Dedifferentiated amniotic fluid mesenchymal stem cell (primary cell): Measurements from ENCODE around the gene TCF19.
A peak's percentile ranks its signal among the peaks of the same experiment; 100 is the strongest.

Experiments used
- DNase-seq: peaks from one replicate; pipeline ENCODE4 v3.0.0-alpha.2; 2016; ENCODE audit errors: extremely low spot score

TCF19 gene

GRCh38 chr6:31158140-31158862, at the start of gene TCF19:
TSS of gene TCF19 (plus strand) at chr6:31158589. CDS start at chr6:31159470, 881 bp downstream.
- DNase-seq, result peak; percentile 100

GRCh38 chr6:31110825-31111582, 47.4 kb upstream of the TCF19 start:
- DNase-seq, result no peak

DNA sequence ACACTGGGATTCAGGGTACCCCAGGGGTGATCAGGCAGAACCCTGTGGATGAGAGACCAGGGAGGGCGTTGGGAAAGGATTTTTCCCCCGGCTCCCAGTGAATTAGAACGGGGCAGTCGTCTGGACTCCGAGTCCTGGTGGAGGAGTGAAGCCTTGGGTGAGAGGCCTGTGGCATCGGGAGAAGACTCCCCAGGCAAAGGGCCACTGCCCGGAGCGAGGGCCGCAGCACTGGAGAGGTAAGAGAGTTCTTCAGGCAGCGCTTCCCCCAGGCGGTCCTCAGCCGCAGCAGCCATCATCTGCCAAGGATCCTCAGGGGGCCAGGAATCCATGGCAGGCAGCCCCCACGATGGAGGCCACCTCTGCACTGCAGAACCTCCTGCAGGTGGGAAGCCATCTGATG, 46.7 kb upstream of the TCF19 start:
- no peak for DNase-seq

DNA sequence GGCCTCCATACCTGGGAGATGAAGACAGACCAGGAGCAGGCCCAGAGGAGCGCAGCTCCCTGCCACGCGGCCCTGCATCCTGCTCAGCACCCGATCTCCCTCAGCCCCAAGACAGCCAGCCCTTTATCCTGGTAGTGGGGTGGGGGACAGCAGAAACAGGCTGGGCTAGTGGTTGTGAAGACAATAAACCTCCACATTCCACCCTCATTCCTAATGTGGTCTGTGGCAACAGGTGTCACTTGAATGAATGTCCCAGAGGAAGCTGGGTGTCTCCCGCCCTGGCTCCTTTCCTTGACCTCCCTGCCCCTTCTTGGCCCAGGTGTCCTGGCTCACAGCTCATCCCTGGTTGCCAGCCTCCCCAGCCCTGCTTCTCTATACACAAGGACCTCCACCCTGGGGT, 45.9 kb upstream of the TCF19 start, which contains the start of gene C6orf15:
TSS of gene C6orf15 (minus strand) at position 98 of the 400 bp plus-strand sequence. CDS start at position 78, 20 bp downstream.
- no peak for DNase-seq

- DNase-seq, result peak; percentile 57
Observed at GRCh38 chr6:31113861-31114540, 44.4 kb upstream of the TCF19 start.

DNA sequence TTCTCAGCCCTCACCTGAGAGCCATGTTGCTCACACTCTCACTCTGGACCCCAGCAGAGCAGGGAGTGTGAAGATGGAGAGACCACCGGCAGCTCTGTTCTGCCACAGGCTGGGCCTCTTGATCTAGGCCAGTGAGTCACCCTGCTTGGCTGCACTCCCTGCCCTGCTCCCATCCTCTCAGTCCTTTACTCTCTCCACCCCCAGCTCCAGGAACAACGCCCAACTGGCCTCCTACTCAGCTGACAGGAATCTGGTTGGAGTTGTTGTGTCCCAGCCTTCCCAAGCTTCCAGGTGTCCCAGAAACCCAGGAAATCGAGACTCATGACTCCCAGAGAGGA, 43.9 kb upstream of the TCF19 start, which contains the start of gene PSORS1C1:
TSS of gene PSORS1C1 (plus strand) at position 260 of the 338 bp plus-strand sequence. CDS start 14,833 bp downstream, outside the sequence.
- DNase-seq, result peak; percentile 95

DNA sequence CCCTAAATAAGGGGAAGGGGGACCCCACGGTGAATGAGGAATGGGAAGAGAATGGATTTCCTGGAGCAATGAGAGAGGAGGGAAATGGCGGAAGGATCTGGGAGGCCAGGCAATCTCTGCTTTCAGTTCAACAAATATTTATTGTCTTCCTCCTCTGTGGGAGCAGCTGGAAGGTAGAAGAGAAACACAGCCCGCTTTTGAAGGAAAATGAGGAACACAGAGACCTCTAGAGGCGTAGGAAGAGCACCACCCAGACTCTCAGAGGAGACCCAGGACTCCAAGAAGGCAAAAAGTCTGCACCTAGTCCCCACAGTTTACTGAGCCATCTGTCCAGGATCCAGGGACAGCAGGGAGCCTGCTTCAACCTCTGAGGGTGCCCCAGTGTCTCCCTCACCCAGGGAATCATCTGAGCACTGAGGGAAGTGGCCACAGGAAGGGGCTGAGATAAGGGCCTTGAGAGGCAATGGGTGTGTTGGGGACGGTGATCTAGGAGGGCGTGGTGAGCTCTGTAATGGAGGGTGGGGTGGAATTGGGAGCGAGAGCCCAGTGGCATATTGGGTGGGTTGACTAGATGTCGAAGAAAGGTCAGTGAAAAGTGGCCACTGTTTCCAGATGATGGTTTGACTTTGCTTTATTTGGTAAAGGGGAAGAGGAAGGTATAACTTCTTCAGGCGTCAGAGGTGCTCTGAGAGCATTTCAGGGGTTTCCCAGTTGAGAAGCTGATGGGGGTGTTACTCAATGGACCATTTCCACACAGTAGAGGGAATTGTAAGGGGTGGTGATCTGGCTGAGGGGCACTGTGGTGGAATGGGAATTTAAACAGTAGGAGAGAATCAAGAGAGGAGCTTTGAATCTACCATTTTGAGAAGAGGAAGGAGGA, 43.2 kb upstream of the TCF19 start:
- DNase-seq, result no peak

DNA sequence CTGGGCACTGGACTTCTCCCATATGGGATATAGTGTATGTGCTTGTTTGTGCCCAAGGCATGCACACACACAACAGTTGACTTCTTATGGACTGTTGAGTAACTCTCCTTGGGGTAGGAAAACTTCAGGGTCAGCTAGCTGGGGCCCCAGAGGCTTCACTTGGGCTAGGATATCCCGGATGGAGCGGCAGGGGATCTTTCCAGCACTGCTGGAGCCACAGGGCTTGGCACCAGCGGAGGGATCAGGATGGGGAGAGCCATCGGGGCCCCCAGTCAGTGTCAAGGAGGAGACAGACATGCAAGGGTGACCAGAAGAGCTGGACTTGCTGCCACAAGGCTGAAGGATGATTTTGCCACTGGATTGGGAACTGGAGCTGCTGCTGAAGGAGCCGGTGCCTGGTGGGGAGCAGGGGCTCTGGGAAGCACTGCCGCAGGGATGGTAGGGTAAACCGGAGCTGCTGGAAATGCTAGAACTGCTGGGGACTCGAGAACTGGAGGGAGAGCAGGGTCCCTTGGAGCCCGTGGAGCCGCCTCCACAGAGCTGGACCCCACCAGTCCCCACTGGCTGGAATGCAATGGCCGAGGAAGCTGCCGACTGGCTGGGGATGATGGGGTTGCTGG, 42.3 kb upstream of the TCF19 start:
- DNase-seq, result no peak

GRCh38 chr6:31116661-31117385, 41.6 kb upstream of the TCF19 start:
- no peak for DNase-seq

GRCh38 chr6:31118178-31118577, 40.2 kb upstream of the TCF19 start:
- DNase-seq, result no peak

- DNase-seq, result no peak
Observed at GRCh38 chr6:31120151-31120915, 38.1 kb upstream of the TCF19 start, which contains the start of gene CDSN. TSS of gene CDSN (minus strand) at chr6:31120446. CDS start at chr6:31120419, 27 bp downstream.

DNA sequence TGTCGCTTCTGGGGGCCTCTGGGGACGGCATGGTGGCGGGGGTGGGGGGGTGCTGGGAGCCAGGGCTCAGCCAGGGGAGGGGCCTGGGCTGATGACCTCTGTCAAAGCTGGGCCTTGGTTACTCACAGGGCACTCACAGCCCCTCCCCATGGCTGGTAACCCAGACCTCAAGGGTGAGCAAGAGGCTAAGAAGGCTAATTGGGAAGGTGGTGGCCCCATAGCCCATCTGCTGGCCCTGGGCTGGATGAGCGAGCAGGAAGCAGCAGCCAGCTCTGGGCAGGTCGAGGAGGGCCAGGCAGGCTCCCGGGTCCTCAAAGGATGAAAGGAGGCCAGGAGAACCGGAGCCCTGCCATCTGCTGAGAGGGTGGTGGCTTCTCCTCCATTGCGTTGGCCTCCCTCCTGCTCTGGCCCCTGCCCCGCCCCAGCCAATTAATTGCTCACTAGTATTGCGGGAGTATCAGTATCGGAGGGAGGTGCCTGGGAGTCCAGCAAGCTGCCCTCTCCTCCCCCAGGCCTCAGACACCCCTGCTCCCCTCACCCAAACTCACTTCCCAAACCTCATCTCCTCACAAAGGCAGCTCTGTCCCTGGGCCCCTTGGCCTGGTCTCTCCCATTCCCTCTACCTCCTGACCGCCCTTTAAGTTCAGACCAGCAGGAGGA, 37.1 kb upstream of the TCF19 start:
- DNase-seq, result no peak

DNA sequence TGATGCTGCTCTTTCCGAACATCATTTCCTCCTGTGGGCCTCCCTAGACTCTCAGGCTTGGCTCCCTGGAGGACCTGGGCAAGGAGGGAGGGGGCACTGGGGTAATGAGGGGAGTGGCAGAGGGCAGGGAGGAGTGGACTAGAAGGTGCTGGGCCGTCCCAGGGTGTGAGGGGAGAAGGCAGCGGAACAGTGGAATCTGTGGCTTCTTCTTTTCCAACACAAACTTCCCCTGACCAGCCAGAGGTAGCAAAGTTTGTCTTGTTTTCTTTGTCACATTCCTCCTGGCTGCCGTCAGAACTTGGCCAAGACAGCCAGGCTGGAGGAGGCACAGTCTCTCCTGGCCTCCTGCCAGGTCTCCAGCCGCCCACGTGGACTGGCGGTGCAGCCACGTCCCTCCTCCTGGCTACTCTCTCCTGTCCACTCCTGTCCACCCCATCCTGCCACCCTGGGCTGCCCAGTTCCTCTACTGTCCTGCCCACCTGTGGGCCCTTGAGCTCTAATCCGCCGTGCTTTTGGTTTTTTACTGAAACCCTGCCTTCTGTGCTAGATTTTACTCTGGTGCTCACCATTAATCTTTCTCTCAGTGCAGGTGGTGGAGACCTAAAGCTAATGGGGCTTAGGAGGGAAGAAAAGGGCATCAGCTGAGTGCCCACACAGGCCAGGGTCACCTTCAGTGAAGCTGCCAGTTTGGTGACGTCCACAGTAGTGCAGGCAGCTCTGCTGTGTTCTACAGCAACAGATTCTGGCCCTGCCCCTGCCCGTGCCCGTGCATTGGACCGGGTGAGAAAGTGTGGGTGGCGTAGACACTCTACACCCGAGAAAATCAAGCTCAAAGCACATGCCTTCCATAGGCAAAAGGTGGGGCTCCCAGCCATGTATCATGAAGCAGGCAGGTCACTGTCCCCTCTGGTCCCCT, 35.3 kb upstream of the TCF19 start:
- DNase-seq, result peak; percentile 61

- no peak for DNase-seq
Observed at GRCh38 chr6:31125162-31125561, 33.2 kb upstream of the TCF19 start.

DNA sequence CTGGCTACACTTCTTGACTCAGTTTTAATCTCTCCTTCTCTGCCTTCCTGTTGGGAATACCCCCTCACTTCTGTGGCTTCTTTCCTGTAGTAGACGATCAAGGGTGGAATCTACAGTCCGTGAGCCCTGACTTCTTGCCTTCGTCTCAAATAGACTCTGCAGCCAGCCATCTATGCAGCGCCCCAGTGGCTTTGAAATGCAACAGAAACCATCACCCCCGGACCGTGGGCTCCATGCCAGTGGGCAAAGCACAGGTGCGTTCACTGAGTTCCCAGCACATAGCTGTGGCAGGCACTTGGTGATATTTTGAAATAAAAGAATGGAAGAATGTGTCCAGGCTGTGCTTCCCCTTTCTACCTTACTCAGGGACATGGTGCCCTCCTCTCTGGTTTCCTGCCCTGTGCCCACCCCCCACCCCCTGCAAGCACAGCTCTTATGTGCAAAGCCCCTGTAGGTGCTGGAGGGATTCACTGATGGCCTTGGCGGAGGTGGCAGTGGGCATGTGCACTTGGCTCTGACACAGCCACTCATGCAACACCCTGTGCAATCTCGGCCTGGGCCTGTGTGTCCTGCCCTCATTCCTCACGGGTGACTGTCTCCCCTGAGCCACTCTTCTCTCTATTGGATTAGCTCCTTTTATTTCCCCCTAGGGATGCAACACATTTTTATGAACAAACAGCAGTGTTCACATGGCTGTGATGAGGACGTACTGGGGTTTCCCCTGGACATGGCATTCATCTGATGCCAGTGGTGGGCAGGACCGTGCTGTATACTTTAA, 32.6 kb upstream of the TCF19 start:
- no peak for DNase-seq

DNA sequence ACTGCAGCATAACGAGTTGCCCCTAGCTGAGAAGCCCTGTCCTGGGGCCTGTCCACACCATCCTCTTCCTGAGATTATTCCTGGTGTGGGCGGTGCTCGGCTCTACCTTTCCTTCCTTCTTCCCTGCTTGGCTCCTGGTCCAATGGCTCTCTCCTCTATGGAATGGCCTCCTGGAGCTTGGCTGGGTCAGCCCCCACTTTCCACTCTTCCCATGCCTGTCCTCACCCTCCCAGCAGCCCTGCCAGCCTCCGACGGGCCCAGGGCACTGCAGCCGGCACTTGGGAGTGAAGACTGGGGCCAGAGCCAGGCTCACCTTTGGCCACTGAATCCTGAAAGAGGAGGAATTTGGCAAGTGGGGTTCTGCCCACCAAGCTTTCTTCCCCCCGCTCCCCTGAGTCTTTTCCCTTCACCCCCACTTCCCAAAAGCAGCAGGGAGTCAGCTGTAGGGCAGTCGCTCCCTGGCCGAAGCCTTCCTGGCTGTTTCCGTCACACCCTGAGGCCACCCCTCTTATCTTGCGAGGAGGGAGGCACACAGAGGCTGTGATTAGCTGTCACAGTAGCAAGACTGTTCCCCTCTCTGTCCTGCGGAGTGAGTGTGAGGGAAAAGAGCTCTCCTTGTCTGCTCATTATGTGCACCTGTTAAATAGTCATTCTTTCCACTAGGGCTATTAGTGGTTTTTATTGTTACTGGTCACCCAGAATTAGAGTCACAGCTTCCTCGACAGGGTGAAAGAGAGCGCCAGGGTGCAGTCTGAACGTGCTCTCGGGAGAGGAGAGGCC, 31.8 kb upstream of the TCF19 start:
- DNase-seq, result no peak
